Neural progenitor cell (in vitro differentiated cells): ENCODE results near the gene OR5J2.

Source experiments
- EZH2 ChIP-seq: fragments of 200-600 bp; sonication (generic); IDR thresholded peaks from 2 replicates; pipeline ENCODE4 v1.6.1; 2017; ENCODE audit warnings: antibody characterized with exemption, mild to moderate bottlenecking, moderate library complexity
- TF ChIP-seq, protein P1 (sequence below): fragments of 200-600 bp; sonication (generic); IDR thresholded peaks from 2 replicates; pipeline ENCODE4 v1.5.1; 2017; ENCODE audit warnings: antibody characterized with exemption, mild to moderate bottlenecking

DNA sequence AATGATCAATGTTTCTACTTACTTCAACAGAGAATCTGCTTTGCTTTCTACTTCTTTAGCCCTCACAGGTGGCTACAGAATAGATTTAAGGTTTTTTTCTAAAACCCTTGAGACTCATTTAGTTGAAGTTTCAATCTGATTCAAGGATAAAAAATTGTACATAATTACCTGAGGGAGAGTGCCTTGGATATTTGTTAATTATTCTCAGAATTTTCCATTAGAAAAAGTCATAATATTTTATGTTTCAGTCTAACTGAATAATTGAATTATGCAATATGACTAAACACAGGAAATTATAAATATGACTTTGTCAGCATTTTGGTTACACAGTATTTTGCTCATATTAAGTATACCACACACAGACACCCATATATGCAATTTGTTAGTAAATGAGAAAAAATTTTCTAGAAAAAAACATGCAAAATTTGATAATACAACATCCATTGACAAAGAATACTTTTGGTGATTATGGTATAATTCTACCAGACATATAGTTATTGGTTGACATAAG lies 36.2 kb upstream of the OR5J2 start, which contains the start of gene OR8J3:
- TF ChIP-seq, protein P1, sequence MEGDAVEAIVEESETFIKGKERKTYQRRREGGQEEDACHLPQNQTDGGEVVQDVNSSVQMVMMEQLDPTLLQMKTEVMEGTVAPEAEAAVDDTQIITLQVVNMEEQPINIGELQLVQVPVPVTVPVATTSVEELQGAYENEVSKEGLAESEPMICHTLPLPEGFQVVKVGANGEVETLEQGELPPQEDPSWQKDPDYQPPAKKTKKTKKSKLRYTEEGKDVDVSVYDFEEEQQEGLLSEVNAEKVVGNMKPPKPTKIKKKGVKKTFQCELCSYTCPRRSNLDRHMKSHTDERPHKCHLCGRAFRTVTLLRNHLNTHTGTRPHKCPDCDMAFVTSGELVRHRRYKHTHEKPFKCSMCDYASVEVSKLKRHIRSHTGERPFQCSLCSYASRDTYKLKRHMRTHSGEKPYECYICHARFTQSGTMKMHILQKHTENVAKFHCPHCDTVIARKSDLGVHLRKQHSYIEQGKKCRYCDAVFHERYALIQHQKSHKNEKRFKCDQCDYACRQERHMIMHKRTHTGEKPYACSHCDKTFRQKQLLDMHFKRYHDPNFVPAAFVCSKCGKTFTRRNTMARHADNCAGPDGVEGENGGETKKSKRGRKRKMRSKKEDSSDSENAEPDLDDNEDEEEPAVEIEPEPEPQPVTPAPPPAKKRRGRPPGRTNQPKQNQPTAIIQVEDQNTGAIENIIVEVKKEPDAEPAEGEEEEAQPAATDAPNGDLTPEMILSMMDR: no peak
- no peak for TF ChIP-seq EZH2
